ENCODE data around the gene LRRC4B. TPM values are rescaled to one million over a fixed set of nuclear protein-coding genes. Genes with fewer than 3 reads are reported as not detected.

The LRRC4B gene
- total RNA-seq, 8 experiments from 2014 or later = 0.10 to 45.8 (median 17.2) TPM

GRCh38 chr19:50565984-50566903, 2.0 kb downstream of the LRRC4B start:
- in situ Hi-C loops (cut with MboI; ENCODE audit: low pct_unique_long_range_greater_than_20kb in 2 of 9, low sequenced_read_pairs in 9 of 9, unreplicated experiment in 9 of 9) = no loop called here
- ATAC-seq (replicated peaks in 6 of 8) = peak in 5 of 8 experiments; percentile 65 to 72 (median 70)
- Histone ChIP-seq H3K4me1 (replicated peaks in 1 of 2) (peaks cover 38 to 40% of the 10 kb centered on the region in 2 donors), H3K4me3 (peak overlapping the region; percentile 53 to 83 (median 77)), H3K27ac (peak overlapping the region; percentile 40 to 78)
- WGBS, 10 experiments = 10 to 53% (median 17%) methylated on average over 2 to 8 of the region's 36 CpGs; no CpG with 5 or more reads in 7 of the 10 experiments

- no peak overlapping the region for H3K4me3 ChIP-seq
- in situ Hi-C loops (cut with MboI; ENCODE audit: low pct_unique_long_range_greater_than_20kb in 2 of 9, low sequenced_read_pairs in 9 of 9, unreplicated experiment in 9 of 9) = no loop called here
- H3K4me1 ChIP-seq (replicated peaks in 1 of 2) = peaks cover 38 to 40% of the 10 kb centered on the region in 2 donors
- H3K27ac ChIP-seq = peak overlapping the region in 1 of 2 donors; percentile 10
- 30 to 81% (median 60%) methylated on average over 1 to 7 of the region's 22 CpGs; no CpG with 5 or more reads in 3 of the 10 experiments for WGBS, 10 experiments
- no peak for ATAC-seq (replicated peaks in 6 of 8)
These were observed 3.8 kb downstream of the LRRC4B start for GRCh38 chr19:50564229-50565105.

DNA sequence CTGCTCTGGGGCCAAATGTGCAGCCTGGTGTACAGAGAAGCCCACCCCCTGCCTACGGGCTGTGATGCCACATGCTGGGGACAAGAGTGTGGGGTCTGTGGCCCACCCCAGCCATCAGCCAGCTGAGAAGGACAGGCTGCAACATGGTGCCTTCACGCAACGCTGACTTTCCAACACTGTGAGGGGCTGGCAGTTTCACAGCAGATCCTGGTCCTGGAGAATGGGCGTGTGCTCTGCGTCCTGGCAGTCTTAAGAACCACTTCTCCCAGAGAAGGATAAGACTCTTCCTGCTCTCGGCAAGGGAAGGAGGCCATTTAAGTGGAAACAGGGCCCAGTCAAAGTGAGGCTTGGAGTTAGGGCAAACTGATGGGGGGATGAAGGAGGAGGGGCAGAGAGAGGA, 4.6 kb downstream of the LRRC4B start:
- WGBS, 10 experiments = 0 to 95% (median 50%) methylated on average over 1 to 6 of the region's 6 CpGs; no CpG with 5 or more reads in 5 of the 10 experiments
- no peak overlapping the region for H3K4me3 ChIP-seq
- in situ Hi-C loops (cut with MboI; ENCODE audit: low pct_unique_long_range_greater_than_20kb in 2 of 9, low sequenced_read_pairs in 9 of 9, unreplicated experiment in 9 of 9) = no loop called here
- no peak for ATAC-seq (replicated peaks in 6 of 8)
- peaks cover 38 to 40% of the 10 kb centered on the region in 2 donors for H3K4me1 ChIP-seq (replicated peaks in 1 of 2)
- H3K27ac ChIP-seq = peak overlapping the region in 1 of 2 donors; percentile 10

DNA sequence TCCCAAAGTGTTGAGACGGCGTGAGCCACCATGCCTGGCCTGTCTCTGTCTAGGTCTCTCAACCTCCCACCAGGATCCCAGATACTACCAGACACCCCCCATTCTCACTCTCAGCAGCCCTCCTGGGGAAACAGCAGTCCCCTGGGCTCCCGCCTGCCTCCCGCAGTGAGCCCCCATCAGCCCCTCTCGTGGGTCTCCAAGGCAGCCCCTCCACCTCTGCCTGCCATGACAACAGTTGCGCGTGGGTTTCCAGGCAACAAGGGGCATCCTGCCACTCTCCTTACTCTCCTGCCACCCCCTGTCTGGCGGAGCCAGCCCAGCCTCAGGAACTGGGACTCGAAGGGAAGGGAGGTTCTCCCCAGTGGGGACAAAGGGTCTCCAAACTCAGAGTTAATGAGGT, 5.2 kb downstream of the LRRC4B start:
- ATAC-seq (replicated peaks in 6 of 8) = peak in 1 of 8 experiments; percentile 2
- no CpG with 5 or more reads among the region's 9 CpGs for WGBS, 10 experiments
- peak overlapping the region in 1 of 2 donors; percentile 6 for H3K27ac ChIP-seq

GRCh38 chr19:50562329-50562728, 5.9 kb downstream of the LRRC4B start:
- in situ Hi-C loops (cut with MboI; ENCODE audit: low pct_unique_long_range_greater_than_20kb in 2 of 9, low sequenced_read_pairs in 9 of 9, unreplicated experiment in 9 of 9) = no loop called here
- 0 to 65% (median 40%) methylated on average over 1 to 2 of the region's 4 CpGs; no CpG with 5 or more reads in 5 of the 10 experiments for WGBS, 10 experiments
- ATAC-seq (replicated peaks in 6 of 8) = peak in 1 of 8 experiments; percentile 2

More for the DNA sequence above, 5.2 kb downstream of the LRRC4B start:
- in situ Hi-C loops (cut with MboI; ENCODE audit: low pct_unique_long_range_greater_than_20kb in 2 of 9, low sequenced_read_pairs in 9 of 9, unreplicated experiment in 9 of 9) = no loop called here
- H3K4me1 ChIP-seq (replicated peaks in 1 of 2) = peaks cover 38 to 40% of the 10 kb centered on the region in 2 donors
- no peak overlapping the region for H3K4me3 ChIP-seq

GRCh38 chr19:50559636-50560035, 8.6 kb downstream of the LRRC4B start:
- ATAC-seq (replicated peaks in 6 of 8) = no peak
- 17 to 83% (median 59%) methylated on average over 1 to 5 of the region's 10 CpGs; no CpG with 5 or more reads in 4 of the 10 experiments for WGBS, 10 experiments
- Histone ChIP-seq H3K4me1 (replicated peaks in 1 of 2) (peaks cover 36 to 46% of the 10 kb centered on the region in 2 donors), H3K27ac (no peak overlapping the region), H3K4me3 (no peak overlapping the region)
- in situ Hi-C loops (cut with MboI; ENCODE audit: low pct_unique_long_range_greater_than_20kb in 2 of 9, low sequenced_read_pairs in 9 of 9, unreplicated experiment in 9 of 9) = no loop called here

More at GRCh38 chr19:50562329-50562728, 5.9 kb downstream of the LRRC4B start:
- Histone ChIP-seq H3K27ac (no peak overlapping the region), H3K4me3 (no peak overlapping the region), H3K4me1 (replicated peaks in 1 of 2) (peaks cover 38 to 41% of the 10 kb centered on the region in 2 donors)

DNA sequence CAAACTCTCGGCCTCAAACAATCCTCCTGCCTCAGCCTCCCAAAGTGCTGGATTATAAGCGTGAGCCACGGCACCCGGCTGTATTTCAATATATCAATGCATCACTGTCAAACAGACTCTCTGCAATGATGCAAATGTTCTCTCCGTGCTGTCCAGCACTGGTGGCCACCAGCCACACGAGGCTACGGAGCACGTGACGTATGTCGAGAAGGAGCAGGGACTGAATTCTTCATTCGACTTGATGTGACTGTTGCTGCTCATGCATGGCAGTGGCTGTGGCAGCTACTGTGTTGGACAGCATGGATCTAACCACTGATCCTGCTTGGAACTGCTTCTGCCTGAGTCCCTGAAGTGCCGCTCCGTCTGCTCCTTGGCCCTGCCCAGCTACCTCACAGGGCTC, 9.8 kb downstream of the LRRC4B start:
- peaks cover 26 to 34% of the 10 kb centered on the region in 2 donors for H3K4me1 ChIP-seq (replicated peaks in 1 of 2)
- H3K4me3 ChIP-seq = no peak overlapping the region
- ATAC-seq (replicated peaks in 6 of 8) = no peak
- WGBS, 10 experiments = 60 to 100% (median 89%) methylated on average over 1 to 8 of the region's 13 CpGs; no CpG with 5 or more reads in 3 of the 10 experiments
- in situ Hi-C loops (cut with MboI; ENCODE audit: low pct_unique_long_range_greater_than_20kb in 2 of 9, low sequenced_read_pairs in 9 of 9, unreplicated experiment in 9 of 9) = no loop called here
- no peak overlapping the region for H3K27ac ChIP-seq

DNA sequence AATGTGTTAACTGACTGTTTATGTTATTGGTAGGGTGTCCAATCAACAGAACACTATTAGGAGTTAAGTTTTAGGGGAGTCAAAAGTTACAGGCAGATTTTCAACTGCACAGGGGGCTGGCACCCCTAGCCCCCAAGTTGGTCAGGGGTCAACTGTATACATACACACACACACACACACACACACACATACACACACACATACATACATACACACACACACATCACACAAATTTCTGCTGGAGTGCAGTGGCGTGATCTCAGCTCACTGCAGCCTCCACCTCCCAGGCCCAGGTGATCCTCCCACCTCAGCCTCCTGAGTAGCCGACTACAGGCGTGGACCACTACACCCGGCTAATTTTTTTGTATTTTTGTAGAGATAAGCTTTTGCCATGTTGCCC, 10.2 kb downstream of the LRRC4B start:
- no peak for ATAC-seq (replicated peaks in 6 of 8)
- Histone ChIP-seq H3K4me1 (replicated peaks in 1 of 2) (peaks cover 23 to 30% of the 10 kb centered on the region in 2 donors), H3K27ac (no peak overlapping the region), H3K4me3 (no peak overlapping the region)
- in situ Hi-C loops (cut with MboI; ENCODE audit: low pct_unique_long_range_greater_than_20kb in 2 of 9, low sequenced_read_pairs in 9 of 9, unreplicated experiment in 9 of 9) = no loop called here
- WGBS, 10 experiments = 33 to 100% (median 79%) methylated on average over 1 of the region's 4 CpGs; no CpG with 5 or more reads in 6 of the 10 experiments

DNA sequence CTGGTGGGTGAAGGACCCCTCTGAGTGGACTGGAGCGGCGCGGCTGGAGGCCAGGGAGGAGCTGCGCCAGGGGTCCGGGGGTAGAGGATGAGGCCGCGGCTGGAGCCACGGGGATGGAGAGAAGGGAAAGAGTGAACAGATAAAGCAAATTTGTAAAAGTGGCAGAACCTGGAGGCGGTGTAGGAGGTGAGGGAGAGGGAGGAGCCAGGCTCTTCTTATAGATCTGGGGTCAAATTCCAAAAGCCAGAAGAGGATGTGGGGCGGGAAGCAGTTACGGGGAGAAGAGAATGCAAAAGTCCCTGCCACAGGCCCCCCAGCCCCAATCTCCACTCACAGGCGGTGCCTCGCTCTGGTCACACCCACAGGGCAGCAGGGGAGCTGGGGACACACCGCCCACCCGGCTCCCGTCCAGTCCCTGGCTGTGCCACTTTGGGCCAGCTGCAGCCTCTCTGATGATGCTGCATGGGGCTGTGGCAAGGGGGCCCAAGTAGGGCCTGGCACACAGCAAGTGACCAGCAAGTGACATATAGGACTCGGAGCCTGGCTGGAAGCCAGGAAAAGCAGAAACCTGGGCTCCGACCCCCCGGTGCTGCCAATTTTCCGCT, 11.1 kb downstream of the LRRC4B start:
- 5 to 80% (median 26%) methylated on average over 1 to 4 of the region's 20 CpGs; no CpG with 5 or more reads in 4 of the 10 experiments for WGBS, 10 experiments
- Histone ChIP-seq H3K27ac (peak overlapping the region; percentile 45 to 76), H3K4me1 (replicated peaks in 1 of 2) (peaks cover 15 to 23% of the 10 kb centered on the region in 2 donors), H3K4me3 (peak overlapping the region in 3 of 5 donors; percentile 19 to 35 (median 32))
- no peak for ATAC-seq (replicated peaks in 6 of 8)
- in situ Hi-C loops (cut with MboI; ENCODE audit: low pct_unique_long_range_greater_than_20kb in 2 of 9, low sequenced_read_pairs in 9 of 9, unreplicated experiment in 9 of 9) = no loop called here

DNA sequence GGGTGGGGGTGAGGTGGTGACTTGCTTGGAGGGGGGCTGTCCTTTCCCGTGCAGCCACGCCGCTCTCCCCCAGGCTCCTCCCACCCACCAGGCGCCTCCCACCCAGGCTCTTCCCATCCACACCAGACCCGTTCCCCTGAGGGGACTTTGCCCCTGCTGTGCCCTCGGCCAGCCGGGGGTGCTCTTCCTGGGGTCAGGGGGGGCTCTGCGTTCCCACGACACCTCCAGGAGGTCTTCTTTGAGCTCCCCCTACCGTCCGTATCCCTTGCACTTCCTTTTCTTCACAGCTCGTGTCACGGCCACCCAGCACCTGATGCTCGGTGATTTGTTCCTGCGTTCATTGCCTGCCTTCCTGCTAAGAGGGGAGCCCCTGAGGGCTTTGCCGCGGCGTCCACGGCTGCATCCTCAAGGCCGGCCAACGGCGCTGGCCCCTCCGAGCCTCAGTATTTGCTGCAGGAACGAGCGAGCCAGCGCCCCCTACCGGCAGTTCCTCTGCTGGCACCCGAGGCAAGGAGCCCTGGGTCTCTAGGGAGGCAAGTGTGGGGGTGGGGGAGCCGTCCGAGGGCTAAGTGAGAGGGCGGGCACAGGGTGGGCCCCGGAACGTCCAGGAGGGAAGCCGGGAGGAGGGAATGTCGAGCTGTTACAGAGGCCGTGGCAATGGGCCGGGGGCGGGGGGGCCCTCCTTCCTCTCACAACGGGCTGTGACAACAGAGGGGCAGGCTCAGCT, 11.8 kb downstream of the LRRC4B start:
- 0 to 34% (median 0%) methylated on average over 1 to 9 of the region's 39 CpGs; no CpG with 5 or more reads in 6 of the 10 experiments for WGBS, 10 experiments
- peak overlapping the region; percentile 66 to 76 for H3K27ac ChIP-seq
- in situ Hi-C loops (cut with MboI; ENCODE audit: low pct_unique_long_range_greater_than_20kb in 2 of 9, low sequenced_read_pairs in 9 of 9, unreplicated experiment in 9 of 9) = no loop called here
- peaks cover 17 to 24% of the 10 kb centered on the region in 2 donors for H3K4me1 ChIP-seq (replicated peaks in 1 of 2)
- peak overlapping the region; percentile 2 to 35 (median 19) for H3K4me3 ChIP-seq
- ATAC-seq (replicated peaks in 6 of 8) = peak; percentile 75 to 96 (median 84)

DNA sequence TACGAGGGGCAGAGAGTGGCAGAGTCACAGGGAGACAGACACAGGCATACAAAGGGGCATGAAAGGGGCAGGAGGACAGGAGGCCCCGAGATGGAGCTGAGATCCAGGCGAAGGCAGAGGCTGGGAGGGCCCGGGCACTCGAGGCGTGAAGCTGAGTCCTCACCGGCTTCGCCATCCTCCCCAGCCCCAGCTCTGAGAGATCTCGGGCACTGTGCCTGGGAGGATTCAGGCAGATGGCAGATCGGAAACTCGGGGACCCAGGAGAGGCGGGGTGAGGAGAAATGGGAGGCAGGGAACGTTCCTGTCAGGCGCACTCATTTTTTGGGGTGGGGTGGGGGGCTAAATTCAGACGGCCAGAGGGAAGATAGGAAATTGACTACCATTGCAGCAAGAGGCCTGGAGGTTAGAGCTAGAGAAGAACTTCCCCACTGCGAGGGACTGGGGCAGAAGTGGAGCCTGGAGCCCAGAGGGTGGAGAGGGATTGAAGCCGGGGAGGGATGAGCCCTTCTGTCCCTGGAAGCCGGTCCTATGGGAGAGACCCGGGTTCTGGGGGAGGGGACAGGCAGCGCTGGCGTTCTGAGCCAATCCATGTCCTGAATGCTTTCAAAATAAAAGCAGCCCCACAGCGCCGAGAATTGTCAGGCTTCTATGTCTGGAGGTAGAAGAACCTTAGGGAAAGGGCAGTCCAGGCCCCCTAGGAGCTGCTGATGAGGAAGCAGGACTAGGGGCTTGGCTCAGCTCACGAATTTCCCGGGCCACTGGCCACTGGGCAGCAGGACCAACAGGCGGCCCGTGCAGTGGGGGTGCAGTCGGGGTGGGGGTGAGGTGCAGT, 12.6 kb downstream of the LRRC4B start:
- Histone ChIP-seq H3K4me3 (peak overlapping the region in 3 of 5 donors; percentile 19 to 35 (median 32)), H3K4me1 (replicated peaks in 1 of 2) (peaks cover 17 to 24% of the 10 kb centered on the region in 2 donors), H3K27ac (peak overlapping the region; percentile 66 to 76)
- WGBS, 10 experiments = 0 to 7% (median 0%) methylated on average over 1 to 6 of the region's 28 CpGs; no CpG with 5 or more reads in 5 of the 10 experiments
- in situ Hi-C loops (cut with MboI; ENCODE audit: low pct_unique_long_range_greater_than_20kb in 2 of 9, low sequenced_read_pairs in 9 of 9, unreplicated experiment in 9 of 9) = no loop called here
- peak in 5 of 8 experiments; percentile 5 to 56 (median 53) for ATAC-seq (replicated peaks in 6 of 8)
